ENCODE data around the gene DNAH14. TPM values are rescaled to one million over a fixed set of nuclear protein-coding genes. Genes with fewer than 3 reads are reported as not detected.

The DNAH14 gene
- total and polyA plus RNA-seq, 2 donors from 2014 or later: 6.6 to 25.1 TPM

GRCh38 chr1:225097175-225097574 is 167.7 kb downstream of the DNAH14 start:
- no peak for FAIRE-seq
- Histone ChIP-seq H3K4me1 (ENCODE audit: control insufficient read depth in 2 of 3, insufficient read depth in 2 of 3, low read depth in 1 of 3, low read length in 3 of 3) (no peaks in the 10 kb centered on the region), H3K27me3 (ENCODE audit: control insufficient read depth, insufficient read depth, low read length) (no peaks in the 10 kb centered on the region), H3K4me3 (ENCODE audit: low read length in 3 of 3) (no peak overlapping the region), H3K27ac (ENCODE audit: low read depth in 2 of 2, low read length in 2 of 2) (no peak overlapping the region), H3K9me3 (ENCODE audit: control insufficient read depth in 2 of 3, insufficient read depth in 1 of 3, low read length in 3 of 3) (peaks cover 0 to 4% (median 0%) of the 10 kb centered on the region in 3 donors), H3K36me3 (ENCODE audit: control insufficient read depth in 2 of 3, insufficient read depth in 3 of 3, low read length in 3 of 3) (no peaks in the 10 kb centered on the region), H3K9ac (ENCODE audit: low read length in 3 of 3) (no peak overlapping the region)
- intact Hi-C loops (cut with DNase I): no loop called here
- DNase-seq: no peak
- no peak for TF ChIP-seq CTCF (IDR thresholded peaks at IDR 0.05; ENCODE audit: borderline replicate concordance, extremely low read depth, insufficient read depth)

DNA sequence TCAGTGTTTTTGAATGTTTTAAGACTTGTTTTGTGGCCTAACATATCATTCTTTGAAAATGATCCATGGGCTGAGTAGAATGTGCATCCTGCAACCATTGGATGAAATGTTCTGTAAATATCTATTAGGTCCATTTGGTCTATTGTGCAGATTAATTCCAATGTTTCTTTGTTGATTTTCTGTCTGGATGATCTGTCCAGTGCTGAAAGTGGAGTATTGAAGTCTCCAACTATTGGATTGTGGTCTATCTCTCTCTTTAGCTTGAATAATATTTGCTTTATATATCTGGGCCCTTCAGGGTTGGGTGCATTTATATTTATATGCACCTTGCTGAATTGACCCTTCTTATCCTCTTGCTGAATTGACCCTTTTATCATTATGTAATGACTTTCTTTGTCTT is 181.5 kb downstream of the DNAH14 start:
- no peak for FAIRE-seq

DNA sequence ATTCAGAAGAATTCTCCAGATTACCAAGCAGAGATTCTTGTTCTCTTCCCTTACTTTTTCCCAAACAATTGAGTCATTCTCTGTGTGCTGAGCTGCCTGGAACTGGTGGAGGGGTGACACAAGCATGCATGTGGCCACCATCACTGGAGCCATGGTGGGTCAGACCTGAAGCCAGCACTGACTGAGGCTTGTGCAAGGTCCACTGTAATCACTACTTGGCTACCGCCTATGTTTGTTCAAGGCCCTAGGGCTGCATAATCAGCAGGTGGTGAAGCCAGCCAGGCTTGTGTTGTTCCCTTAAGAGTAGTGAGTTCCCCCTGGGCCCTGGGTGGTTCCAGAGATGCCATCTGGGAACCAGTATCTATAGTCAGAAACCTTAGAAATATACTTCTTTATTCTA is 183.8 kb downstream of the DNAH14 start:
- H3K27me3 ChIP-seq (ENCODE audit: control insufficient read depth, insufficient read depth, low read length): no peaks in the 10 kb centered on the region
- H3K9ac ChIP-seq (ENCODE audit: low read length in 3 of 3): no peak overlapping the region
- TF ChIP-seq CTCF (IDR thresholded peaks at IDR 0.05; ENCODE audit: borderline replicate concordance, extremely low read depth, insufficient read depth): no peak
- H3K27ac ChIP-seq (ENCODE audit: low read depth in 2 of 2, low read length in 2 of 2): no peak overlapping the region
- H3K36me3 ChIP-seq (ENCODE audit: control insufficient read depth in 2 of 3, insufficient read depth in 3 of 3, low read length in 3 of 3): no peaks in the 10 kb centered on the region
- H3K9me3 ChIP-seq (ENCODE audit: control insufficient read depth in 2 of 3, insufficient read depth in 1 of 3, low read length in 3 of 3): no peaks in the 10 kb centered on the region
- no peak for DNase-seq
- H3K4me3 ChIP-seq (ENCODE audit: low read length in 3 of 3): no peak overlapping the region
- intact Hi-C loops (cut with DNase I): no loop called here
- no peaks in the 10 kb centered on the region for H3K4me1 ChIP-seq (ENCODE audit: control insufficient read depth in 2 of 3, insufficient read depth in 2 of 3, low read depth in 1 of 3, low read length in 3 of 3)
- no peak for FAIRE-seq

More for the DNA sequence above, 181.5 kb downstream of the DNAH14 start:
- no peak overlapping the region for H3K27ac ChIP-seq (ENCODE audit: low read depth in 2 of 2, low read length in 2 of 2)
- no peak for TF ChIP-seq CTCF (IDR thresholded peaks at IDR 0.05; ENCODE audit: borderline replicate concordance, extremely low read depth, insufficient read depth)
- no peak overlapping the region for H3K4me3 ChIP-seq (ENCODE audit: low read length in 3 of 3)
- H3K36me3 ChIP-seq (ENCODE audit: control insufficient read depth in 2 of 3, insufficient read depth in 3 of 3, low read length in 3 of 3): no peaks in the 10 kb centered on the region
- H3K9ac ChIP-seq (ENCODE audit: low read length in 3 of 3): no peak overlapping the region
- no peaks in the 10 kb centered on the region for H3K4me1 ChIP-seq (ENCODE audit: control insufficient read depth in 2 of 3, insufficient read depth in 2 of 3, low read depth in 1 of 3, low read length in 3 of 3)
- H3K27me3 ChIP-seq (ENCODE audit: control insufficient read depth, insufficient read depth, low read length): no peaks in the 10 kb centered on the region
- no peak for DNase-seq
- H3K9me3 ChIP-seq (ENCODE audit: control insufficient read depth in 2 of 3, insufficient read depth in 1 of 3, low read length in 3 of 3): no peaks in the 10 kb centered on the region
- intact Hi-C loops (cut with DNase I): no loop called here

- Histone ChIP-seq H3K27me3 (ENCODE audit: control insufficient read depth, insufficient read depth, low read length) (no peaks in the 10 kb centered on the region), H3K4me3 (ENCODE audit: low read length in 3 of 3) (no peak overlapping the region), H3K36me3 (ENCODE audit: control insufficient read depth in 2 of 3, insufficient read depth in 3 of 3, low read length in 3 of 3) (no peaks in the 10 kb centered on the region), H3K9me3 (ENCODE audit: control insufficient read depth in 2 of 3, insufficient read depth in 1 of 3, low read length in 3 of 3) (no peaks in the 10 kb centered on the region), H3K27ac (ENCODE audit: low read depth in 2 of 2, low read length in 2 of 2) (no peak overlapping the region), H3K4me1 (ENCODE audit: control insufficient read depth in 2 of 3, insufficient read depth in 2 of 3, low read depth in 1 of 3, low read length in 3 of 3) (no peaks in the 10 kb centered on the region), H3K9ac (ENCODE audit: low read length in 3 of 3) (no peak overlapping the region)
- intact Hi-C loops (cut with DNase I): no loop called here
- DNase-seq: no peak
- FAIRE-seq: no peak
- TF ChIP-seq CTCF (IDR thresholded peaks at IDR 0.05; ENCODE audit: borderline replicate concordance, extremely low read depth, insufficient read depth): no peak
Observed at GRCh38 chr1:225114354-225114990, 185.0 kb downstream of the DNAH14 start.
